Bronchial epithelial cell (primary cell): ENCODE measurements around the gene UQCC2. TPM values are rescaled to one million over a fixed set of nuclear protein-coding genes. Genes with fewer than 3 reads are reported as not detected.

Source experiments
- DNase-seq: peaks from one replicate; pipeline ENCODE4 v3.0.0-alpha.2; 2010; ENCODE audit warnings: low read depth
- FAIRE-seq: peaks from 2 replicates; lab custom pipeline; 2011; peaks lifted over from hg19 to GRCh38; lab: Jason Lieb, UNC
- H3K27me3 ChIP-seq: 2 replicates; pipeline ENCODE4 v1.5.1; 2011; ENCODE audit warnings: low read length; ENCODE audit not compliant: control insufficient read depth, insufficient read depth
- H3K36me3 ChIP-seq: 2 replicates; pipeline ENCODE4 v1.5.1; 2011; ENCODE audit warnings: low read length; ENCODE audit not compliant: control insufficient read depth, insufficient read depth
- H3K4me3 ChIP-seq: 2 replicates; pipeline ENCODE4 v1.5.1; 2011; ENCODE audit warnings: mild to moderate bottlenecking, low read depth, low read length, control low read depth
- CTCF ChIP-seq: IDR thresholded peaks from 2 replicates; pipeline ENCODE4 v1.5.1; 2011; ENCODE audit warnings: mild to moderate bottlenecking, moderate library complexity, low read length, control low read depth, inconsistent platforms; ENCODE audit not compliant: insufficient read depth, severe bottlenecking
- total RNA-seq: library from RNA; depleted of rRNA; stranded (reverse); fragments of >200 nt; gene quantifications from 2 replicates; pipeline ENCODE4 v1.2.1, GENCODE V29; 2014

The UQCC2 gene
- total RNA-seq, 1 donor from 2014 or later: 47.1 TPM

DNA sequence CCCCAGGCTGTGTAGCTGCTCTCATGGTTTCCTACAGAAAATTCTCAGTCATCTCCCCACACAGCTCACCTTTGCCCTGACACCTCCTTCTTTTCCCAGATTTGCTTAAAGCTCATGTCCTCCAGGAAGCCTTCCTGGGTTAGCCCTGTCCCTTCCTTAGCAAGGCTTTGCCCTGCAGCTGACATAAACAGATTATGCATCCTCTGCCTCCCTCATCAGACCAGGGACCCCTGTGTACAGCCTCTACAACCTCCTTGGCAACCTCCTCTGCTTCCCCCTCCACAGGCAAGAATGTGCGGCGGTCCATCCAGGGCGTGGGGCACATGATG is 39.8 kb downstream of the UQCC2 start:
- Histone ChIP-seq H3K27me3 (no peaks in the 10 kb centered on the region), H3K4me3 (no peak overlapping the region), H3K36me3 (peaks cover 64% of the 10 kb centered on the region)
- FAIRE-seq: no peak
- DNase-seq: no peak
- no peak for TF ChIP-seq CTCF

DNA sequence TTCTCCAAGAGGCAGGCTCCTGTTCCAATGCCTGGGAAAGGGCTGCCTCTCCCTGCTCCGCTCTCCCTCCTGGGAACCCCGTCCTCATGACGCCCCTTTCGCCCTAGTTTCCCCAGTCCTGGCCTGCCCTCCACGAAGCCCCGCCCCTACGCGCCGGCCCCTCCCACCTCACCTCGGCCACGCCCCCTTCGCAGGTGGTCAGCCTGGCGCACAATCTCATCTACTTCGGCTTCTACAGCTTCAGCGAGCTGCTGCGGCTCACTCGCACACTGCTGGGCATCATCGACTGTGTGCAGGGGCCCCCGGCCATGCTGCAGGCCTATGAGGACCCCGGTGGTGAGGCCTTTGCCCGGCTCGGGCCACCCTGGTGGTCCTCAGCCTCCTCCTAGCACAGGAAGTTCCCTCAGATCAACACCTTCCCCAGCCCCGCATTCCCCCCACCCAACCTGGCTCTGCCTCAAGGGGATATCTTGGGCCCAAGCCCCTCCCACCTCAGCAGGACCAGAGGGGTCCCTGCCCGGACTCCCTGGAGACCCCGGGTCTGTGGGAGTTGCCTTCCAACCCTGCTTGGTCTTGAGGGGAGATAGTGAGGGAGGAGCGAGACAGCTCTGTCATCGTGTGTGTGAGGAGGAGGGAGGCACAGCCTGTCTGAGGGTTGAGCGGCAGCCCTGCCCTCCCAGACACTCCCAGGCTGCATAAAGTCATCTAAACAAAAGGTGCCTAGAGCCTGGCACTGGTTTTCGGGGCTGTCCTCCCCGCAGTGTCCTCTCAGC is 40.3 kb downstream of the UQCC2 start:
- no peak for DNase-seq
- TF ChIP-seq CTCF: no peak
- Histone ChIP-seq H3K36me3 (peaks cover 59% of the 10 kb centered on the region), H3K4me3 (no peak overlapping the region), H3K27me3 (no peaks in the 10 kb centered on the region)
- no peak for FAIRE-seq

- no peak for TF ChIP-seq CTCF
- FAIRE-seq: no peak
- H3K27me3 ChIP-seq: no peaks in the 10 kb centered on the region
- H3K36me3 ChIP-seq: peaks cover 52% of the 10 kb centered on the region
- DNase-seq: no peak
- H3K4me3 ChIP-seq: no peak overlapping the region
Measured at GRCh38 chr6:33670086-33670660, 41.3 kb downstream of the UQCC2 start.

DNA sequence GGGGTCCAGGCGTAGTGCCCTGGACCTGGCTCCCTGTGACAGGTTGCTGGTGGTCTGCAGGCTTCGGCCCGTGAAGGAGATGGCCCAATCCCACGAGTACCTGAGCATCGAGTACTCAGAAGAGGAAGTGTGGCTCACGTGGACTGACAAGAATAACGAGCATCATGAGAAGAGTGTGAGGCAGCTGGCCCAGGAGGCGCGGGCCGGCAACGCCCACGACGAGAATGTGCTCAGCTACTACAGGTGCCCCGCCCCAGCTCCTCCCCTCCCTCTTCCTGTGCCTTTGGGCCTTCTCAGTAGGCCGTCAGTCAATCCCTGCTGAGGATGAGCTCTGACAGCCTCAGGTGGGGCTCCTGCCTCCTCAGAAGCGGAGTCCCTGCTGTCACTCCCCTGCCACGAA is 42.6 kb downstream of the UQCC2 start:
- FAIRE-seq: peak; percentile 97
- Histone ChIP-seq H3K4me3 (no peak overlapping the region), H3K27me3 (no peaks in the 10 kb centered on the region), H3K36me3 (peaks cover 50% of the 10 kb centered on the region)
- TF ChIP-seq CTCF: no peak
- peak; percentile 83 for DNase-seq

GRCh38 chr6:33668328-33668727 is 43.2 kb downstream of the UQCC2 start:
- FAIRE-seq (no peak), DNase-seq (no peak)
- Histone ChIP-seq H3K27me3 (no peaks in the 10 kb centered on the region), H3K4me3 (no peak overlapping the region), H3K36me3 (peaks cover 49% of the 10 kb centered on the region)
- TF ChIP-seq CTCF: no peak
